Mesothelial cell of epicardium (in vitro differentiated cells): ENCODE measurements around the gene GPX3. TPM values are rescaled to one million over a fixed set of nuclear protein-coding genes. Genes with fewer than 3 reads are reported as not detected.

Experiments used
- DNase-seq, 2 experiments: peaks; one replicate each; pipeline ENCODE4 v3.0.0; 2021; ENCODE audit warnings: low spot score in 2 of 2; ENCODE audit not compliant: unreplicated experiment in 2 of 2
- H3K27ac Mint-ChIP-seq: 2 replicates; pipeline ENCODE4 v1.8.0; 2021; ENCODE audit warnings: mixed read lengths
- H3K27me3 Mint-ChIP-seq: 2 replicates; pipeline ENCODE4 v1.8.0; 2021; ENCODE audit warnings: low read depth, mixed read lengths
- H3K36me3 Mint-ChIP-seq: 2 replicates; pipeline ENCODE4 v1.8.0; 2021; ENCODE audit warnings: mixed read lengths
- H3K4me1 Mint-ChIP-seq: 2 replicates; pipeline ENCODE4 v1.8.0; 2021; ENCODE audit warnings: mixed read lengths
- H3K4me3 Mint-ChIP-seq: 2 replicates; pipeline ENCODE4 v1.8.0; 2021; ENCODE audit warnings: mild to moderate bottlenecking, moderate library complexity, mixed read lengths
- H3K9me3 Mint-ChIP-seq: 2 replicates; pipeline ENCODE4 v1.8.0; 2021; ENCODE audit warnings: mixed read lengths
- CTCF ChIP-seq: fragments of 200-600 bp; sonication (generic); IDR thresholded peaks from one replicate; pipeline ENCODE4 v1.5.0; 2021; ENCODE audit warnings: antibody characterized with exemption; ENCODE audit not compliant: unreplicated experiment
- total RNA-seq: library from RNA; stranded (reverse); gene quantifications from 3 replicates; pipeline ENCODE4 v1.2.1, GENCODE V29; 2021

Gene GPX3
- total RNA-seq, 1 donor from 2014 or later, result 2.0 TPM

GRCh38 chr5:151066920-151067319 lies 46.5 kb downstream of the GPX3 start:
- Mint-ChIP-seq H3K27ac (no peak overlapping the region), H3K4me3 (no peak overlapping the region), H3K27me3 (no peaks in the 10 kb centered on the region), H3K36me3 (peaks cover 3% of the 10 kb centered on the region), H3K4me1 (no peaks in the 10 kb centered on the region), H3K9me3 (no peaks in the 10 kb centered on the region)
- no peak for DNase-seq
- no peak for TF ChIP-seq CTCF

- H3K36me3 Mint-ChIP-seq, result peaks cover 2% of the 10 kb centered on the region
- H3K9me3 Mint-ChIP-seq, result no peaks in the 10 kb centered on the region
Observed at GRCh38 chr5:151067632-151068432, 47.4 kb downstream of the GPX3 start.

GRCh38 chr5:151068433-151069197 lies 48.2 kb downstream of the GPX3 start:
- H3K27me3 Mint-ChIP-seq, result no peaks in the 10 kb centered on the region
- H3K4me1 Mint-ChIP-seq, result no peaks in the 10 kb centered on the region
- DNase-seq, result no peak
- H3K27ac Mint-ChIP-seq, result no peak overlapping the region
- H3K4me3 Mint-ChIP-seq, result no peak overlapping the region
- no peaks in the 10 kb centered on the region for H3K9me3 Mint-ChIP-seq
- H3K36me3 Mint-ChIP-seq, result no peaks in the 10 kb centered on the region
- TF ChIP-seq CTCF, result no peak

More at GRCh38 chr5:151067632-151068432, 47.4 kb downstream of the GPX3 start:
- no peaks in the 10 kb centered on the region for H3K27me3 Mint-ChIP-seq
- no peak overlapping the region for H3K4me3 Mint-ChIP-seq
- no peak overlapping the region for H3K27ac Mint-ChIP-seq
- H3K4me1 Mint-ChIP-seq, result no peaks in the 10 kb centered on the region
- TF ChIP-seq CTCF, result no peak
- no peak for DNase-seq

- H3K4me1 Mint-ChIP-seq, result no peaks in the 10 kb centered on the region
Observed at GRCh38 chr5:151070449-151070848, 50.1 kb downstream of the GPX3 start.

GRCh38 chr5:151071021-151071420 lies 50.6 kb downstream of the GPX3 start:
- peaks cover 3% of the 10 kb centered on the region for H3K9me3 Mint-ChIP-seq
- no peak for TF ChIP-seq CTCF
- H3K4me3 Mint-ChIP-seq, result no peak overlapping the region
- no peaks in the 10 kb centered on the region for H3K4me1 Mint-ChIP-seq
- H3K27me3 Mint-ChIP-seq, result no peaks in the 10 kb centered on the region
- H3K36me3 Mint-ChIP-seq, result no peaks in the 10 kb centered on the region
- no peak overlapping the region for H3K27ac Mint-ChIP-seq
- DNase-seq, result no peak

More at GRCh38 chr5:151070449-151070848, 50.1 kb downstream of the GPX3 start:
- no peak overlapping the region for H3K4me3 Mint-ChIP-seq
- no peaks in the 10 kb centered on the region for H3K27me3 Mint-ChIP-seq
- H3K9me3 Mint-ChIP-seq, result peaks cover 3% of the 10 kb centered on the region
- DNase-seq, result no peak
- H3K27ac Mint-ChIP-seq, result no peak overlapping the region
- no peaks in the 10 kb centered on the region for H3K36me3 Mint-ChIP-seq
- TF ChIP-seq CTCF, result no peak
